HG02623 (cell line): Measurements from ENCODE around the gene MTMR2.
A peak's percentile ranks its signal among the peaks of the same experiment; 100 is the strongest.
"Not testable (repeated sequence)": the region's sequence is repeated elsewhere in the genome, so short reads cannot be mapped to it uniquely, and the experiment has no call there.

Experiments
- ATAC-seq: cut with Tn5 transposase; IDR thresholded peaks from one replicate; pipeline ENCODE4 v1.9.1; 2021; ENCODE audit warnings: moderate library complexity; ENCODE audit not compliant: unreplicated experiment

The MTMR2 gene

DNA sequence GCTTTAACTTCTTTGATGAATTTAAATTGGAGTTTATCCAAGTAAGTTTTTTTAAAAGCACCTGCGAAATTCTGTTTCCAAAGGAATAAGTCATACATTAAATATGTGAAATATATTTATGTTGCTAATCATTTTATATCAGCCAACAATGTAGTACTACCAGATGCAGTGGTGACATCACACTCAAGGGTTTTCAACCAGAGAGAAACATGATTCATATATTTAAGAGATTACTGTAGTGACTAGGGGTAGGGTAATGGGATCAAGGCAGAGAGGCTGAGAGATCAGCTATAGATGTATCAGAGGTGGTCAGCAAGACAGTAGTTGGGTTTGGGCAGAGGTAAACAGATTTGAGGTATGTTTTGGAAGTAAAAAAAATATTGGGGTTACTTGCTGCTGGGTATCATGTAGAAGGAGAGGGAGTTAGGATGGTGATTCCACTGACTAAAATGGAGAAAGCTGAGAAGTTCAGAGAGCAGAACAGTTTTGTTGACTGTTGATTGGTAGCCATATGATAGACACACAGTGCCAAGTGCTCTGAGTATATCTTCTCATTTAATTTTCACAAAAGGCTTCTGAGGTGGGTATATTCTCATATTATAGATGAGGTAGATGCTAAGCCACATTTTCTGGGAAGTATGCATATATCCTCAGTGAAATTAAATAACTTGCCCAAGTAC is 94.2 kb downstream of the MTMR2 start:
- no peak for ATAC-seq

DNA sequence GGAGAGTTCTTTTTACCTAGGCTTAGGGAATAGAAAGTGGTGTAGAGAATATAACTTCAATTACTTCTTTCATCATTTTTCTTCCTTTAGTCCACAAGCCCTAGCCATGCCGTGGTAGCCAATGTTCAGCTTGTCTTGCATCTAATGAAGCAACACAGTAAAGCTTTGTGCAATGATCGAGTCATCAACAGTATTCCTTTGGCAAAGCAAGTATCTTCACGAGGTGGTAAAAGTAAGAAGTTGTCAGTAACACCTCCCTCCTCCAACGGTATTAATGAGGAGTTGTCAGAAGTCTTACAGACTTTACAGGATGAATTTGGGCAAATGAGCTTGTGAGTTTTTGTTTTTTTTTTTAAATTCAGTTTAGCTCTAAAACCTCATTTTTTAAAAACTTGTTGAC is 96.2 kb downstream of the MTMR2 start:
- ATAC-seq, result no peak

DNA sequence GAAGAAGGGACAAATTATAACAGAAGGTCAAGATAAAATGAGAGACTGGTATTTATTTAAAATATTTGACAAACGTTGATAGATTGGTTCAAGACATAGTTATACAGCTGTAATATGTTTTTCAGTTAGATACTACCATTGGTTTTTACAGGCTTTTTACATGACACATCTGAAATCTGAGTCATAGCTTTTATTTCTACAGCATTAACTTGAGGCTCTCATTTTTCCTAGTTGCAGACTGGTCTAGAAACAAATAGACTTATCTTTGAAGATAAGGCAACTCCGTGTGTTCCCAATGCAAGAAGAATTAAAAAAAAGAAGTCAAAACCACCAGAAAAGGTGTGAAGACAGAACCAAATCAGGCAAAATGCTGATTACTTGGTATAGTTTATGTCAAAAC is 102.3 kb downstream of the MTMR2 start:
- ATAC-seq, result no peak

DNA sequence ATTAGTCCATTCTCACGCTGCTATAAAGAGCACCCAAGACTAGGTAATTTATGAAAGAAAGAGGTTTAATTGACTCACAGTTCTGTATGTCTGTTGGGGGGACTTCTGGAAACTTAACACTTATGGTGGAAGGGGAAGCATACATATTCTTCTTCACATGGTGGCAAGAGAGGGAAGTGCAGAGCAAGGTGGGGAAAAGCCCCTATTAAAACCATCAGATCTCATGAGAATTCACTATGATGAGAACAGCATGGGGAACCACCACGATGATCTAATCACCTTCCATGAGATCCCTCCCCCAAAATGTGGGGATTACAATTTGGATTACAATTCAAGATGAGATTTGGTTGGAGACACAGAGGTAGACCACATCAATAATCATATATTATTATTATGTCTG is 107.9 kb downstream of the MTMR2 start:
- no peak for ATAC-seq

DNA sequence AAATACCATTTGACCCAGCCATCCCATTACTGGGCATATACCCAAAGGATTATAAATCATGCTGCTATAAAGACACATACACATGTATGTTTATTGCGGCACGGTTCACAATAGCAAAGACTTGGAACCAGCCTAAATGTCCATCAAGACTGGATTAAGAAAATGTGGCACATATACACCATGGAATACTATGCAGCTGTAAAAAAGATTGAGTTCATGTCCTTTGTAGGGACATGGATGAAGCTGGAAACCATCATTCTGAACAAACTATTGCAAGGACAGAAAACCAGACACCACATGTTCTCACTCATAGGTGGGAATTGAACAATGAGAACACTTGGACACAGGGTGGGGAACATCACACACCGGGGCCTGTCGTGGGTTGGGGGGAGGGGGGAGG is 112.9 kb downstream of the MTMR2 start:
- ATAC-seq, result not testable (repeated sequence)

DNA sequence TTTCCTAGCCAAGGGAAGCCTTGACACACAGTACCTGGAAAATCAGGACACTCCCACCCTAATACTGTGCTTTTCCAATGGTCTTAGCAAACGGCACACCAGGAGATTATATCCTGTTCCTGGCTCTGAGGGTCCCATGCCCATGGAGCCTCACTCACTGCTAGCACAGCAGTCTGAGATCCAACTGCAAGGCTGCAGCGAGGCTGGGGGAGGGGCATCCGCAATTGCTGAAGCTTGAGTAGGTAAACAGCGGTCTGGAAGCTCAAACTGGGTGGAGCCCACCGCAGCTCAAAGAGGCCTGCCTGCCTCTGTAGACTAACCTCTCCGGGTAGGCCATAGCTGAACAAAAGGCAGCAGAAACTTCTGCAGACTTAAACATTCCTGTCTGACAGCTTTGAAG is 117.4 kb downstream of the MTMR2 start:
- not testable (repeated sequence) for ATAC-seq

DNA sequence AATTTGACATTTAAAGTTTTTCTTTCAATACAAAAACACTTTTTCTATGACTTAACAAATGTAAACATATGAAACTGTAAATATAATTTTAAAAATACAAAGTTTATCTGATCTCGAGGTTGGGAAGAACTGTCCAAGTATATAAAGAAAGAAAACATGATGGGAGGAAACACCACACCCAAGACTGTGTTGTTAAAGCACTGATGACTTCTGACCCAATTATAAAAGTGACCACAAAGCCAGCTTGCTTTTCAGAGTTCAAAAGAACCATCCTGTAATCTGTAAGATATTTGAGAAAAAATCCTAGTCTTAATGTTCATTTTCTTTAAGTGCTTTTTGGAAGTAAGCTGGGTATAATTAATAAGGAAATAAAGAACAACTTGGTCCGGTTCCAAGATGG is 118.0 kb downstream of the MTMR2 start:
- ATAC-seq, result no peak

DNA sequence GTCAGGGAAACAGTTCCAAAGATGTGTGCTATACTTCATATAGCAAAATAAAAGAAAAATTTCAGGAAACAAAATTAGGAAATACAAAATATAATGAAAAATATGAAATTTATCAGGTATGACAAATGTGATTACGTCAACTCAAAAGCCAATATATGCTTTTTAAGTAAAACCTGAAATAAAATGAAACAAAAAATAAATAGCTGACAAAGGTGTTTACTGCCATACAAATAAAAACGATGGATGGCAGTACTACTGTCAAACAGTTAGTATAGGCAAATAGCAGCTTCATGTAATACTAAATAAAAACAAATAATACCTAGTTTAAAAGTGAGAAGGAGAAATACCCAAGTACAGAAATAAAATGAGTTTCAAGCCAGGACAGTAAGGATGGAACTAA is 119.9 kb downstream of the MTMR2 start:
- no peak for ATAC-seq

DNA sequence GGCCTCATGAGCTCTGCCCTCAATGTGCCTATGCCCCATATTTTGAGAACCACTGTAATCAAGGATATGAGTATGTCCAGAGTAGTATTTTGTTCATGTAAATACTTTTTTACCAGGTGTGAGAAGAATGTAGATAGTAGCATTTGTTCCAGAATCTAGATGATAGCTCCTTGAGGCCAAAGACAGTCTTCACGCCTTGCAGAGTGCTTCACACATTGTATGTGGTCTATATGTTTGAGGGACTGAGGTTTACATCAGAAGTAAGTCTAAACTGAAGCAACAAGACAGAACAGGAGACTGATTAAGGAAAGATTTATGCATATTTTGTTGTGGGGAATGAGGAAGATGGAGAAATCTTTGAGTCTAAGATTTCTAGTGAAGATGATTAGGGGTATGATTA is 121.1 kb downstream of the MTMR2 start:
- ATAC-seq, result no peak

DNA sequence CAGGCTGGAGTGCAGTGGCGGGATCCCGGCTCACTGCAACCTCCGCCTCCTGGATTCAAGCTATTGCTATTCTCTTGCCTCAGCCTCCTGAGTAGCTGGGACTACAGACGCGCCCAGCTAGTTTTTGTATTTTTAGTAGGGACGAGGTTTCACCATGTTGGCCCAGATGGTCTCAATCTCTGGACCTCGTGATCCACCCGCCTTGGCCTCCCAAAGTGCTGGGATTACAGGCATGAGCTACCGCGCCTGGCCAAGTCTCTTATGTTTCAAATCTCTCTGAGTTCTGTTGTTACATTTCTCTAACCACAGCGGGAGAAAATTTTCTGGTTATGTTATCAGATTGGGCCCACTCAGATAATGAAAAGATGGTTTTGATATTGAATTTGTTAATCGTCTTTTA is 123.5 kb downstream of the MTMR2 start:
- ATAC-seq, result no peak

DNA sequence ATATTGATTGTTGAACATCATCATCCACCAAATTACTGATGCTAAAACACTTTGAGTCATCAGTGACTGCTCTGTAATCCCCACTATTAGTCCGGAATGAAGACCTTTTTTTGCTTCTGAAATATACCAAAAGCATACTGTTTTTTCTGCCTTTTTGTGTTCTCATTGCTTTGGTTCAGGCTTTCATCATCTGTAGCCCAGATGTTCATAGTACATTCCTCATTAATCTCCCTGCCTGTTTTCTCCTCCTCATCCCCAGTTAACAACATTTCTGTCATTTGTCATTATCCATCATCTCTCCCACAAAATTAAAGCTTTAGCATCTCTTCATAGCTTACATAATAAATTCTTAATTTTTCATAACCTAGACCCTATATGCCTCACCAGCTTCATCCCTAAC is 124.4 kb downstream of the MTMR2 start:
- ATAC-seq, result no peak

DNA sequence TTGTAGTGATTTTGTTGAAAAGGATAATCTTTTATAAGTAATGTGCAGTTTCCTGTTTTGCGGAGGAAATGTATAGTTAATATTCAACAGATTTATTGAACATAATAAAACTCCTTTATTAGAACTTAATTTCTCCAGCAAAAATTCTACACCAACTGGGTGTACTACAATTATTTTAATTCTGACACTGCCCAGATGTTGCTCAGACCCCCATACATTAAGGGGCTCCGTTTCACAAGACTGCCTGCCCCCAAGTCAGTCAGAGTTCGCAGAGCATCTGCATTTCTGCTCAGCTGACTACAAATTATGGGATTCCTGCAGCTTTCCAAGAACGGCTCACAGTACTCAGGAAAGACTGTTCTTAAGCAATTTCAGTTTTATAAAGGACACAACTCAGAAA is 127.4 kb downstream of the MTMR2 start:
- no peak for ATAC-seq

DNA sequence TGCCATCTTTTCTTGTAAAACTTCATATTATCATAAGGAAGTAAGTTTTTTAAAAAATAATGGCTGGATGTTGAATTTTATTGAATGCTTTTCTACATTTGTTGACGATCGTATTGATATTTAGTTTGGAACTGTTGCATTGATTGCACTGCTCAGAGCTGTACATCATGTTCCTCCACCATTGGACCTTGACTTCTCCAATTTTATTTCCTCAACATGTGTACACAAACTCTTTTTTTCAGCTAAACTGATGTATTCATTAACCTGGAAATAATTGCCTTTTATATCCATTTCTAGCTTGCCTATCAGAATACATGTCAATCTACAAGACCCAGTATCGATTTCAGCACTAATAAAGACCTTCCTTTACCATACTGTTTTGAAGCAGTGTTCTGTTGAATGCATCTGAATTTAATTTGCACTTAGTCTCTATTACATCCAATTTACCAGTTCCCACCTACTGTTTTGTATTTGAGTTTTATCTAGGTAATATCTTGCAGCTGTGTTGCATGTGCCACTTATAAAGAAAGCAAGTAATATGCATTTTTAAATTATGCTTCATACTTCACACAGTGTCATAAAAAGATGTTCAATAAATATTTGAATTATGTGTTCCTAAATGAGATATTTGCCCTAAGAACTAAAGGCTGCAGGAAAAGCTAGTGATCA is 128.1 kb downstream of the MTMR2 start:
- no peak for ATAC-seq

DNA sequence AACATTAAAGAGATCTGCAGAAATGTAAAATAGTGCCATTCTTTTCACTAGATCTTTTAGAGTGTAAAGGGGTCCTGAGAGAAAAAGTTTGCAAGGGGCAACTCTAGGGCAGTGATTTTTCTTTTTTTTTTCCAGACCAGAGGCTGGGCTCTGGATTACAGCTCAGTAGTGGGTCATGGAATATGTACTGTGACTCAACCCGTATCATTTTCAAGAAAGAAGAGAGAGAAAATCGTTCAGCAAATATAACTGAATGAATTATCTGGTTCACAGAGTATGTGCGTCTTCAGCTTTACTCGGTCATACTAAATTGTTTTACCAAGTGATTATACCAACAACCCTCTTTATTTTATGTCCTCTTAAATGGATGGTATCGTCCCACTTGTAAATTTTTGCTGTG is 129.8 kb downstream of the MTMR2 start:
- no peak for ATAC-seq

DNA sequence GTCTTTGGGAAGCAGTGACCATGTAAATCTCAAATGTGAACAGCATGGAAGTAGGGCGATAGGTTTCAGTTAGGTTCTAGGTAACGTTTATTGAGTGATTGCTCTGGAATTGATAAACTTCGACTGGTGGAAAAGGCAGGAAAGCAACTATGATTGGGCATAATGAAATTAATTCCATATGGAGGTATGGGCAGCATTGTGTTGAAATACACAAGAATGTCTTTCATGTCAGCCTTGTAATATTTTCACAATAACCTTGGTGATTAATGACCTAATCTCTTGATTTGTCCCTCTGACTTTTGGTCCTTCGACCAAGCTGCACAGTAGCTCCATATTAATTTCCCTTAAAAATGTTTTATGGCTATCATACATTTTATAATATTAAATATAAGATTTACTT is 130.8 kb downstream of the MTMR2 start:
- ATAC-seq, result no peak

DNA sequence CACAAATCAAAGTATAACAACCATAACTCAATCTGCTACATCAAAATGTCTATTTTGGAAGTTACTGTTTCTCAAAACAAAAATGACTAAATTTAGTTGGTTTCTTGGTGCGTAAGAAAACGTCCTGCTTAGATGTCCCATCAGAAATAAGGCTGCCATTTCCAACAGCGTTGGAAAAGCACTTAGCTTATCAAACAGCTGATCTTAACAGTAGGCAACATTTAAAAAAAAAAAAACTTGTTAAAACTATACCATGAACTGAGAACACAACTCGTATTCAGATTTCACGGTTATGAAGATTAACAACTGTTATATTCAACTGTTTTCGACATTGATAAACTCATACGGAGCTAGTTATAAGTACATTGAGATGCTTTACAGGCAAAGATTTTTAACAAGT is 131.2 kb downstream of the MTMR2 start:
- ATAC-seq, result no peak

DNA sequence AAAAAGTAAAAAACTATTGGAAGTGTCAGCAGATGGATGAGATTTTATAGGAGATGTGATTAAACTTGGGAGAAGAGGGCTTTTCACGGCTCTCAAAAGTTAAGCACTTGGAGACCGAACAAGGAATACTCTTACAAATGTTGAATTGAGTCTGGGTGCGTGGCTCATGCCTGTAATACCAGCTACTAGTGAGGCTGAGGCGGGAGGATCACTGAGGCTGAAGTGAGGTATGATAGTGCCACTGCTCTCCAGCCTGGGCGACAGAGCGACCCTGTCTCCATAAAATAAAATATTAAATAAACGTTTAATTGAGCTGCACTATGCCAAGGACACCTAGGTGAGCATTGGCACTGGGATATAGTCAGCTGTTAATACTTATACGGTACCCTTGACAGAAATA is 131.7 kb downstream of the MTMR2 start:
- ATAC-seq, result no peak

DNA sequence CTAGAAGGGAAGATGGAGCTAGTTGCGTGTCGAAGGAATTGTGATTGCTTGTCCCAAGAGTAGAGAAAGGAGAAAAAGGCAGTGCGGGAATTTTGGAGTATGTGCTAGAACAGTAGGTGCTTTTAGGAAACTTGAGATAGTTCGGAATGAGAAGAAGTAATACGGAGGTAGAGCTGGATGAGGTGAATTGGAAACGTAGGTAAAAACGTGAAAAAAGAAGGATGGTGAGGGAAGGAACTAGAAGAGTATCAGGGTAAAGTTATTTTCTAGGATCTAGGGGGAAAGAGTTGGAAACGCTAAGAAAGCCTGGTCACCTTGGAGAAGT is 132.2 kb downstream of the MTMR2 start:
- no peak for ATAC-seq

DNA sequence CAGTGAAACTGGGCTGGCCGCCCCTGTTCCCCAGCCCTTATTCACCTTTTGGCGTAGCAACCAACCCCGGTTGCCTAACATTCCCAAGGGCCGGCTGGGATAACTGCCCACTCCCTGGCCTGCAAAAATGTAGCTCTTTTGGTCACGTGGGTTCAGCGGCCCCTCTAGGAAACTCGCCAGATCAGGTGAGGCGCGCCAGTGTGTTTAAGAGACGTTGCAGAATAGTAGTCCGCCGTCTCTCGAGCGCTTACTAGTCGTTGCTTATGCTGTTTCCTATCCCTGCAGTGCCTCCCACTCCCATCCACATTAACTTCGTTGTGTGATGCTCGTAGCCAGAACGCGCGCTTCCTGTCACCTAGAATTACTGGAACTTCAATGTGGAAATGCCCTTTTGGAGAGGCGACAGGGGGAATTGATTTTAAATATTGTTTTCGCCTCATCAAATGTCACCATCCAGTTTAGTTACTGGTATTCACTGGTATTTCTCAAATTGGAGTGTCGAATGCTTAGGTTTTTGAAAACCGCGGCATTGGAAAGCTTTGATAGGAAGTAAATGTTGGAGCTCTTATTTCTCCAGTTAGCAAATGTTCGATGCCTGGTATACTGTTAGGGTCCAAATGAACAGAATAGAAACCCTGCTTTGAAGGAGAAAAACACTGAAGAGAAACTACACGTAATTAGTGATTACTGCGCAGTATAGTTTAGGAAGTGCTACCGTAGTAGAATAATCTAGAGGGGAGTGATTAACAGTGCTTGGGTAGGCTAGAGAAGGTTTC is 132.8 kb downstream of the MTMR2 start:
- no peak for ATAC-seq

DNA sequence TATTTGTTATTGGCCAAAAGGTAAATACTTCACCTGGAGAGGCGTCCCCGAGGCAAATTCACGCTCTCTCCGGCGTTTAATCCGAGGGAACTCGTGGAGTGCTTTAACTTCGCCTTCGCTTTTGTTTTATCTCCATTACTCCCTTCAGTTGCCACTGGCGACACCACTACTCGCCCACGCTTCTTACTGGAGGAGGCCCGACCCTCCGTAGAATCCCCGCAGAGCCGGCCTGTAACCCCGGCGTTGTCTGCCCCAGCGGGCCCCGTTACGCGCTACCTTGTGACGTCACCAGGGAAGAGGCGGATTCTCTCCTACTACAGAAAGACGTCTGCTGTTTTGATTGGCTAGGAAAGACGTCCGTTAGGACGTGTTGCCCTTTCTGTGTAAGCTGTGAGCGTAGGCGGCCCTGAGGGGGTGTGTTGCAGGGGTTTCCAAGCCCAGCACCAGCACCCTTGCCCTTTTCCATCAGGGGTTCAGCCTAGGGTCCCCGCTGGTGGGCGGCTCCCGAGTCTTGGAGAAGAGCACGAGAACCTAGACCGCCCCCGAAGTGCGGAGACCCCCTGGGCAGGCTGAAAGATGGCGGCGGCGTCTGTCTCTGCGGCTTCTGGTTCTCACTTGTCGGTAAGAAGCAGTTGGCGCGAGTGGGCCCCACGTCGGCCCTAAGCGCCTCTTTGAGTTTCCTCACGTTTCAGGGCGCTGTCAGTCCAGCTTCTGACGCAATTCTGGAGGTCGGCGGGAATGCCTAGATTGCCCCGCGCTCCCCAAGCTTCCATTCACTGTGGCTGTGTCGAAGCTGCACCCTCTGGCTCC is 133.6 kb downstream of the MTMR2 start, which contains the start of gene CEP57:
TSS of gene CEP57 (plus strand) at position 376 of the 810 bp plus-strand sequence. CDS start at position 577, 201 bp downstream.
- peak; percentile 59 for ATAC-seq

DNA sequence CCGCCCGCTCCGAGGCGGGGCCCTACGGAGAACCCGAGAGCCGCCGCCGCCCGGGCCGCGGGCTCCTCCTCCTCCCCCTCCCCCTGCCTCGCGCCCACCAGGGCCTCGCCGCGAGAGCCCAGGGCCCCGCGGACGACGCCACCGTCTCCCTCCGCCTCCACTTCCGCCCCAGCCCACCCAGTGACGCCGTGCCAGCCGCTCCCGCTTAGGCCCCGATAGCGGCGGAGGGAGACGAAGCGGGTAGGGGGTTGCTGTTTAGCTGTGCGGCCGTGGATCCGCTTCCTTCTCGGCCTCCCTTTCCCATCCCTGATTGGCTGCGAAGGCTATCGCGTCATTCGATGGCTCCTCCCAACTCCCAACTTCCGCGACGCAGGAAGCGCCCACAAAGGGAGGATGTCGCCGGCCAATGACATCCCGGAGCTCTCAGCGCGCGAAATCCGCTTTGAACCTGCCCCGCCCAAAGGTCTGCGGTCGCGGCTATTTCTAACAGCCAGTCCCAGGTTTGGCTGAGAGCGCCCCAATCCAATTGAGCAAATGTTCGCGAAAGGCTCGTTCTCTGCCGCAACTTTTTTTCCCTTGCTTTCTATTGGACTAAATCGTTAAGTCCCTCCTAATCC is 134.3 kb downstream of the MTMR2 start, which contains the start of gene FAM76B:
TSS of gene FAM76B (minus strand) at position 277 of the 617 bp plus-strand sequence. CDS start 304 bp downstream, outside the sequence.
- peak; percentile 70 for ATAC-seq
